ENCODE results near the gene USP4. TPM values are rescaled to one million over a fixed set of nuclear protein-coding genes. Genes with fewer than 3 reads are reported as not detected.

The USP4 gene
- total RNA-seq, 1 donor from 2014 or later: 25.5 TPM

- no peak for TF ChIP-seq CTCF (IDR thresholded peaks at IDR 0.05; ENCODE audit: insufficient read depth, low read length, severe bottlenecking)
- FAIRE-seq (no peak), DNase-seq (ENCODE audit: low read depth) (no peak)
- H3K4me3 ChIP-seq (ENCODE audit: low read depth, low read length): no peak overlapping the region
- H3K36me3 ChIP-seq (ENCODE audit: control insufficient read depth, insufficient read depth, low read length): peaks cover 8% of the 10 kb centered on the region
- no peaks in the 10 kb centered on the region for H3K27me3 ChIP-seq (ENCODE audit: control insufficient read depth, insufficient read depth, low read length)
Observed at GRCh38 chr3:49273825-49274532, 65.9 kb downstream of the USP4 start.

- no peak for DNase-seq (ENCODE audit: low read depth)
- H3K27me3 ChIP-seq (ENCODE audit: control insufficient read depth, insufficient read depth, low read length): no peaks in the 10 kb centered on the region
- peaks cover 4% of the 10 kb centered on the region for H3K36me3 ChIP-seq (ENCODE audit: control insufficient read depth, insufficient read depth, low read length)
- no peak overlapping the region for H3K4me3 ChIP-seq (ENCODE audit: low read depth, low read length)
- FAIRE-seq: no peak
- TF ChIP-seq CTCF (IDR thresholded peaks at IDR 0.05; ENCODE audit: insufficient read depth, low read length, severe bottlenecking): no peak
Observed at GRCh38 chr3:49271047-49271446, 68.8 kb downstream of the USP4 start.

GRCh38 chr3:49270156-49270500, 69.7 kb downstream of the USP4 start:
- TF ChIP-seq CTCF (IDR thresholded peaks at IDR 0.05; ENCODE audit: insufficient read depth, low read length, severe bottlenecking): no peak
- FAIRE-seq (no peak), DNase-seq (ENCODE audit: low read depth) (no peak)

GRCh38 chr3:49269443-49270155, 70.3 kb downstream of the USP4 start:
- TF ChIP-seq CTCF (IDR thresholded peaks at IDR 0.05; ENCODE audit: insufficient read depth, low read length, severe bottlenecking): no peak
- FAIRE-seq (peak; percentile 47), DNase-seq (ENCODE audit: low read depth) (no peak)
- Histone ChIP-seq H3K36me3 (ENCODE audit: control insufficient read depth, insufficient read depth, low read length) (peaks cover 4% of the 10 kb centered on the region), H3K27me3 (ENCODE audit: control insufficient read depth, insufficient read depth, low read length) (no peaks in the 10 kb centered on the region), H3K4me3 (ENCODE audit: low read depth, low read length) (no peak overlapping the region)

More at GRCh38 chr3:49270156-49270500, 69.7 kb downstream of the USP4 start:
- H3K4me3 ChIP-seq (ENCODE audit: low read depth, low read length): no peak overlapping the region
- peaks cover 4% of the 10 kb centered on the region for H3K36me3 ChIP-seq (ENCODE audit: control insufficient read depth, insufficient read depth, low read length)
- no peaks in the 10 kb centered on the region for H3K27me3 ChIP-seq (ENCODE audit: control insufficient read depth, insufficient read depth, low read length)

GRCh38 chr3:49266410-49267095, 73.3 kb downstream of the USP4 start:
- Histone ChIP-seq H3K4me3 (ENCODE audit: low read depth, low read length) (no peak overlapping the region), H3K36me3 (ENCODE audit: control insufficient read depth, insufficient read depth, low read length) (peaks cover 4% of the 10 kb centered on the region), H3K27me3 (ENCODE audit: control insufficient read depth, insufficient read depth, low read length) (no peaks in the 10 kb centered on the region)
- DNase-seq (ENCODE audit: low read depth) (no peak), FAIRE-seq (peak; percentile 23)
- TF ChIP-seq CTCF (IDR thresholded peaks at IDR 0.05; ENCODE audit: insufficient read depth, low read length, severe bottlenecking): no peak
